HAP-1 (cell line): ENCODE measurements around the gene GPR39.

Experiments used
- DNase-seq, 2 experiments: peaks; one replicate each; pipeline ENCODE4 v3.0.0-alpha.2; 2016 to 2020; ENCODE audit warnings: low spot score in 2 of 2
- H3K27me3 ChIP-seq: fragments of 250-450 bp; sonication (Bioruptor Pico); 2 replicates; pipeline ENCODE4 v1.5.1; 2020; ENCODE audit warnings: low read depth, mild to moderate bottlenecking, moderate library complexity
- H3K36me3 ChIP-seq: fragments of 250-450 bp; sonication (Bioruptor Pico); replicated peaks from 2 replicates; pipeline ENCODE4 v1.5.1; 2020; ENCODE audit warnings: mild to moderate bottlenecking
- H3K4me1 ChIP-seq: fragments of 250-450 bp; sonication (Bioruptor Pico); 2 replicates; pipeline ENCODE4 v1.5.1; 2020; ENCODE audit warnings: mild to moderate bottlenecking
- H3K4me3 ChIP-seq: fragments of 250-450 bp; sonication (Bioruptor Pico); 2 replicates; pipeline ENCODE4 v1.5.1; 2020; ENCODE audit warnings: mild to moderate bottlenecking, moderate library complexity
- H3K9me3 ChIP-seq: fragments of 250-450 bp; sonication (Bioruptor Pico); 2 replicates; pipeline ENCODE4 v1.5.1; 2020; ENCODE audit warnings: mild to moderate bottlenecking, moderate library complexity
- in situ Hi-C: fragments of 300-500 bp; cut with MboI; formaldehyde crosslinking; loops from 3 replicates; pipeline ENCODE4 v1.14.3; 2020; ENCODE audit warnings: low sequenced_read_pairs, inconsistent platforms, mixed read lengths

The GPR39 gene

DNA sequence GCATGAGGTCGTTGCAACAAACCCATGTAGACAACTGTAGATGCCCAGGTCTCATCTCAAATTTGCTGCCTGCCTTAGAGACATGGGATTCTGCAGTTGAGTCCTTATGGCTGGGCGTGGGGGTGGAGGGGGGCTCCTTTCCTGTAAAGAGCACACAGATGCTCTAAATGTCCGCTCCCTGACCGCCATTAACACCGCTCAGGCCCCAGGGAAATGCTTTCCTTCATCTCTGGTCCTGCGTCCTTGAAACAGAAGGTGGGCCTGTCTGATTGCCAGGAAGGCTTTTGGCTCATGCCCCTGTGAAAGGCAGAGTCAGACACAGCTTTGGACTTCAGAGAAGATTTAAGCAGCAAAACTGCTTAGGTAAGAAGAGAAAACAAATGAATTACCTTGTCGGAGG is 25.7 kb downstream of the GPR39 start:
- H3K27me3 ChIP-seq: no peaks in the 10 kb centered on the region
- no peaks in the 10 kb centered on the region for H3K9me3 ChIP-seq
- H3K4me1 ChIP-seq: no peaks in the 10 kb centered on the region
- in situ Hi-C loops: no loop called here
- no peaks in the 10 kb centered on the region for H3K36me3 ChIP-seq
- H3K4me3 ChIP-seq: no peak overlapping the region
- DNase-seq: no peak

DNA sequence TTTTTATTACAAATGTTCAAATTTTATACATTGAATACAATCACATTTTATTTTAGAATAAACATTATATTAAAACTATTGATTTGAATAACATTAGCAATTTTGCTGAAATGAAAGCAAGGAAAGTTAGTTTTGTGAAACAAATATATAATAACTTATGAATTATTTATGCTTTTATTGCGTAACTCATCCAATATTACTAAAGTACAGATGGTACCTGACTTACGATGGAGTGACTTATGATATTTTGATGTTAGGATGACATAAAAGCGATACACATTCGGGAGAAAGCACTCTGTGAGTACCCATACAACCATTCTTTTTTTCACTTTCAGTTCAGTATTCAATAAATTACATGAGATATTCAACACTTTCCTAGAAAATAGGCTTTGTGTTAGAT is 26.5 kb downstream of the GPR39 start:
- Histone ChIP-seq H3K4me1 (no peaks in the 10 kb centered on the region), H3K9me3 (no peaks in the 10 kb centered on the region), H3K36me3 (no peaks in the 10 kb centered on the region), H3K27me3 (no peaks in the 10 kb centered on the region), H3K4me3 (no peak overlapping the region)
- in situ Hi-C loops: no loop called here
- no peak for DNase-seq

DNA sequence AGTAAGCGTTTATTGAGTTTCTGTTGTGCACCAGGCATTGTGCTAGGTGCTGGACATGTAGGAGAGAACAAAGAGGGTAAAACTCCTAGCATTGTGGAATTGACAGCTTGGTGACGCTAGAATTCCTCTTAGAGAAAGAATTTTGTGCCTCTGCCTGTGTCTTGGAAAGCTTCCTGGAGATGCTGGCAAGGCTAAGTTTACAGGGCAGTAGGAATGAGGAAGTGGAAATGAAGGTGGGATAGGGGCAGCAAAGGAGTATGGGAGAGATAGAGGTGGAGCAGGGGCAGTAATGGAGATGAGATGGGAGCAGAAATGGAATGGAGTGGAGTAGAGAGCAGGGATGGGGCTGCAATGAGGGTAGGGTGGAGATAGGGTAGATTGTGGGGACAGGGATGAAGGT is 29.8 kb downstream of the GPR39 start:
- Histone ChIP-seq H3K27me3 (no peaks in the 10 kb centered on the region), H3K36me3 (no peaks in the 10 kb centered on the region), H3K4me1 (no peaks in the 10 kb centered on the region), H3K9me3 (no peaks in the 10 kb centered on the region), H3K4me3 (no peak overlapping the region)
- DNase-seq: no peak
- in situ Hi-C loops: no loop called here

DNA sequence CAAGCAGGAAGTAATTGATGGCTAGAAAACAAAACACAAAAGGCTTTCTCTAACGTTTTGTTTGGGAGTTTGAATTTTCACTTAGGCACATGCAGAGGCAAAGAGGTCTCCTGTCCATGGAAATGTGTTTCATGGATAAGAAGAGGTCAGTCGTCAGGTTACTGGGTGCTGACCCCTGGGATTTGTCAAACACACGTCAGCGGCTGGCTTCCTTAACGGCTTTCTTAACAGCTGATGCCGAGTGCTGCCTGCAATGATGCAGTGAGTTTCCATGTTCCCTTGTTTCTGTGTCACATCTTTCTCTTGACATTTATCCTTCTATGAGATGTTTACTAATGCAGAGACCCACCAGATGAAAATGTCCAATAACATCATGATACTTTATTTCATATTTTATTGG is 31.7 kb downstream of the GPR39 start:
- Histone ChIP-seq H3K4me3 (no peak overlapping the region), H3K27me3 (no peaks in the 10 kb centered on the region), H3K9me3 (no peaks in the 10 kb centered on the region), H3K4me1 (no peaks in the 10 kb centered on the region), H3K36me3 (no peaks in the 10 kb centered on the region)
- no peak for DNase-seq
- in situ Hi-C loops: no loop called here

DNA sequence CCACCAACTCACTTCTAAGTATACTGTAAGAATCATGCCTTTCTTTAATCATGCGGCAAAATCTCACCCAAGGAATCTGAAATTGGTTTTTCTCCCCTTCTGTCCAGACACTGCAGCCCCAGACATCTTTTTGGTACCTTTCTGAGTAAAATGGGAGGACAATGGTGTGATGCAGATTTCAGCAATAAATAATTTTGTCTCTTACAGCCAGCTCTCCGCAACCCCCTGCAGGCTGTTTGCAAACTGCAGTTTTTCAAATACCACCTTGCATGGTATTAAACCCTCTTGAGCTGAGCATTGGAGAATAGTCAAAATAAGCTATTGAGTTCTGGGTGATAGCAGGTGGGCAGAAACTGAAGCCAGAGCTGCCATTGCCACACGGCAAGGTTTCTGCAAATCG is 32.2 kb downstream of the GPR39 start:
- in situ Hi-C loops: no loop called here
- H3K27me3 ChIP-seq: no peaks in the 10 kb centered on the region
- DNase-seq: no peak
- no peaks in the 10 kb centered on the region for H3K9me3 ChIP-seq
- no peaks in the 10 kb centered on the region for H3K4me1 ChIP-seq
- H3K4me3 ChIP-seq: no peak overlapping the region
- H3K36me3 ChIP-seq: no peaks in the 10 kb centered on the region

- no peaks in the 10 kb centered on the region for H3K9me3 ChIP-seq
- DNase-seq: no peak
- in situ Hi-C loops: no loop called here
- no peak overlapping the region for H3K4me3 ChIP-seq
- H3K27me3 ChIP-seq: no peaks in the 10 kb centered on the region
- H3K4me1 ChIP-seq: no peaks in the 10 kb centered on the region
- no peaks in the 10 kb centered on the region for H3K36me3 ChIP-seq
These were observed 33.3 kb downstream of the GPR39 start for GRCh38 chr2:132449868-132450267.

DNA sequence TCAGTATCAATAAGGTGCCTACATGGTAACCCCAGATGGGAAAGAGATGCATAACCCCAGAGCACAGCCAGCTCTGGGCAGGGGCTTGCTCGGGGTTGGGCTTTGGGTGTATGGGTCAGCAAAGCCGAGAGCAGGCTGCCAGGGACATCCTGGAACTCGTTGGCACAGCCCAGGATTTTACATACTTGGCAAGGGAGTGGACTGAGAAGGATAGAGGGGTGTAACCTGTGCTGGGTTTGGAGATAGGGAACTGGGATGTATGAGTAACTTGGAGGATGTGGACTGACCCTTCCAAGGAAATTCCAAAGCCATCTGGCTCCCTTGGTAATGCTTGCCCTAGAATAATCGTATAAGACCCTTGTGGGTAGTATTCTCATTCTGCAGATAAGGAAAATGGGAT is 44.2 kb downstream of the GPR39 start:
- Histone ChIP-seq H3K36me3 (no peaks in the 10 kb centered on the region), H3K9me3 (no peaks in the 10 kb centered on the region), H3K27me3 (no peaks in the 10 kb centered on the region), H3K4me1 (no peaks in the 10 kb centered on the region), H3K4me3 (no peak overlapping the region)
- in situ Hi-C loops: no loop called here
- DNase-seq: no peak

DNA sequence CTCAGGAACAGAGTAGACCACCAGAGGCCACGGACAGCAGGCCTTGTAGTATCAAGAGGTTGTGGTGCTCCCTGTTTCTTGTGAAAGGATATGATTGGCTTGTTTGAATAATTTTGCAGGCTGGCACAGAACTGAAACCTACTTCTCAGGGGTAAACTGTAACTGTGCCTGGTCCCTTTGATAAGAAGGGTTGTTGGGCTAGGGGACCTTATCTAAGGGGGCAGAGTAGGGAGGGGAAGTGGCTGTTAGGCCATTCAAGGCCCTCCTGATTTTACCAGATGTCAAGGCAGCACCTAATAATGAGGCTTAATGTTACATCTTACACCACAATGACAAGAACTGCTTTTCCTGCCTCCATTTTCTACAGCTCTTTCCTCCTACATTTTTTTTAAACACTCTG is 45.6 kb downstream of the GPR39 start:
- Histone ChIP-seq H3K27me3 (no peaks in the 10 kb centered on the region), H3K36me3 (no peaks in the 10 kb centered on the region), H3K9me3 (no peaks in the 10 kb centered on the region), H3K4me1 (no peaks in the 10 kb centered on the region), H3K4me3 (no peak overlapping the region)
- in situ Hi-C loops: no loop called here
- DNase-seq: no peak

GRCh38 chr2:132463719-132464118 is 47.1 kb downstream of the GPR39 start:
- DNase-seq: no peak
- in situ Hi-C loops: no loop called here
- H3K4me3 ChIP-seq: no peak overlapping the region
- H3K9me3 ChIP-seq: no peaks in the 10 kb centered on the region
- H3K27me3 ChIP-seq: no peaks in the 10 kb centered on the region
- no peaks in the 10 kb centered on the region for H3K4me1 ChIP-seq
- H3K36me3 ChIP-seq: no peaks in the 10 kb centered on the region

GRCh38 chr2:132465917-132466316 is 49.3 kb downstream of the GPR39 start:
- no peak for DNase-seq
- Histone ChIP-seq H3K4me3 (no peak overlapping the region), H3K27me3 (no peaks in the 10 kb centered on the region), H3K36me3 (no peaks in the 10 kb centered on the region), H3K9me3 (no peaks in the 10 kb centered on the region), H3K4me1 (no peaks in the 10 kb centered on the region)
- in situ Hi-C loops: no loop called here

GRCh38 chr2:132466428-132467028 is 49.9 kb downstream of the GPR39 start:
- H3K9me3 ChIP-seq: no peaks in the 10 kb centered on the region
- no peak overlapping the region for H3K4me3 ChIP-seq
- DNase-seq: no peak
- in situ Hi-C loops: no loop called here
- H3K4me1 ChIP-seq: no peaks in the 10 kb centered on the region
- H3K36me3 ChIP-seq: no peaks in the 10 kb centered on the region
- H3K27me3 ChIP-seq: no peaks in the 10 kb centered on the region

GRCh38 chr2:132468821-132469675 is 52.4 kb downstream of the GPR39 start:
- in situ Hi-C loops: no loop called here
- no peaks in the 10 kb centered on the region for H3K9me3 ChIP-seq

DNA sequence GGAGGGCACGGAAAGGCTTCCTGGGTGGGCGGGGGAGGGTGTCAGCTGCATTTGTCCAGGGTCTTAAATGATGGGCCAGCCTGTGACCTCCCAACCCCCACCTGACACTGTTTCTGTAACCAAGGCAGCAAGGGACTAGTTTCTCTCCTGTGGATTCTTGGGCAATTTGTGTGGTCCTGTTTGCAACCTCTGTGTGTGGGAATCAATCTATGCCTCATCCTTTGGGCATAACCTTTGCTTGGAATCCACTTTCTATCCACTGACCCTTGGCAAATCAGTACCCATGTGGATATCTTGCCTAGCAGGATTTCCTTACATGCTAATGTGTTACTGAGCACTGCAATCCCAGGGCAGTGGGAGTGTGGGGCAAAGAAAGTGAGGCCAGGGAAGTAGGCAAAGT is 54.1 kb downstream of the GPR39 start:
- DNase-seq: no peak
- in situ Hi-C loops: no loop called here
- no peaks in the 10 kb centered on the region for H3K27me3 ChIP-seq

More at GRCh38 chr2:132468821-132469675, 52.4 kb downstream of the GPR39 start:
- Histone ChIP-seq H3K27me3 (no peaks in the 10 kb centered on the region), H3K36me3 (no peaks in the 10 kb centered on the region), H3K4me3 (no peak overlapping the region), H3K4me1 (no peaks in the 10 kb centered on the region)
- DNase-seq: no peak

DNA sequence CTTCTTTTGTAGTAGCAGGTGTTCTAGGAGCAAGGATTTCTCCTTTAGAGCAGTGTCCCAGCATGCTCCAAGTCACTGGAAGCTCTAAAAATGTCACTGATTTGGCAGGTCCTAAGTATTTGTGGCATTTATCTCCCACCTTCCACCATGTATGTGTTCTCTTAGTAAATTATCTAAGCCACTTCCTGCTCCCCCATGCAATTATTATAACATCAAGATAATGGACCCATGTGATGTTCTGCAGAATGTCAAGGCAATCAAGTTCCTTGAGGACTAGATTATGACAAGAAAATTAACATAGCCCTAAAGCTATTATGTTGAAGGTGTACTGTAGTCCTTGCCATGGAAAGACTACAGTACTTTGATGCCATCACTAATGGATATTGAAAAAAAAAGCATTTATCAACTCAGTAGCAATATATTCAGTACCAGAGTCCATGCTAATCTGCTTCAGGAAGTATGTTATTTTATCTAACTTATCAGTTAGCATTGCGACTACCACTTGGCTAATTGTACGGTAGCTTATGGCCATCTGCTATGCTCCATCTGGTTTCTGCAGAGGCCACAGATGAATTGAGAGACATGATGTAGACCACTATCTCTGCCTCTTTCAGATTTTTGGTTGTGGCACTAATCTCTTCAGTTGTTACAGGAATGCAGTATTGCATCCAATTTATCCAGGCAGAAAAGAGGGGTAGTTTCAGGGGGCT is 56.7 kb downstream of the GPR39 start:
- in situ Hi-C loops: no loop called here

More for the DNA sequence above, 54.1 kb downstream of the GPR39 start:
- no peak overlapping the region for H3K4me3 ChIP-seq
- no peaks in the 10 kb centered on the region for H3K4me1 ChIP-seq
- H3K36me3 ChIP-seq: no peaks in the 10 kb centered on the region
- H3K9me3 ChIP-seq: no peaks in the 10 kb centered on the region

More for the DNA sequence above, 56.7 kb downstream of the GPR39 start:
- Histone ChIP-seq H3K4me1 (no peaks in the 10 kb centered on the region), H3K36me3 (no peaks in the 10 kb centered on the region), H3K9me3 (no peaks in the 10 kb centered on the region), H3K4me3 (no peak overlapping the region), H3K27me3 (no peaks in the 10 kb centered on the region)
- no peak for DNase-seq
